GM23338 (cell line): ENCODE measurements around the gene PCGF3. TPM values are rescaled to one million over a fixed set of nuclear protein-coding genes. Genes with fewer than 3 reads are reported as not detected.

Experiments
- ATAC-seq: fragments of 200-7000 bp; cut with Tn5 transposase; 3 replicates; pipeline ENCODE4 v1.9.1; 2020
- DNase-seq: peaks from one replicate; pipeline ENCODE4 v3.0.0-alpha.2; 2015; ENCODE audit warnings: low spot score
- H2AFZ ChIP-seq: fragments of 200-600 bp; sonication (generic); 2 replicates; pipeline ENCODE4 v1.8.0; 2016; ENCODE audit warnings: antibody characterized with exemption, mild to moderate bottlenecking, moderate library complexity
- H3F3A ChIP-seq: fragments of 200-600 bp; sonication (generic); replicated peaks from 2 replicates; pipeline ENCODE4 v1.8.0; 2017; ENCODE audit warnings: antibody characterized with exemption, mixed run types, low read depth
- H3K27ac ChIP-seq: fragments of 200-600 bp; sonication (generic); 2 replicates; pipeline ENCODE4 v1.6.1; 2016; ENCODE audit warnings: low read depth
- H3K27me3 ChIP-seq: fragments of 200-600 bp; sonication (generic); 2 replicates; pipeline ENCODE4 v1.8.0; 2016; ENCODE audit warnings: mild to moderate bottlenecking, mixed run types, moderate library complexity; ENCODE audit not compliant: insufficient read depth
- H3K36me3 ChIP-seq: fragments of 200-600 bp; sonication (generic); 2 replicates; pipeline ENCODE4 v1.8.0; 2016; ENCODE audit warnings: mild to moderate bottlenecking; ENCODE audit not compliant: insufficient read depth
- H3K4me1 ChIP-seq: fragments of 200-600 bp; sonication (generic); 2 replicates; pipeline ENCODE4 v1.8.0; 2016; ENCODE audit warnings: mild to moderate bottlenecking, moderate library complexity; ENCODE audit not compliant: insufficient read depth
- H3K4me2 ChIP-seq: fragments of 200-600 bp; sonication (generic); 2 replicates; pipeline ENCODE4 v1.7.1; 2017; ENCODE audit warnings: mixed run types
- H3K4me3 ChIP-seq: fragments of 200-600 bp; sonication (generic); 2 replicates; pipeline ENCODE4 v1.6.1; 2016; ENCODE audit warnings: mixed run types
- H3K79me2 ChIP-seq: fragments of 200-600 bp; sonication (generic); replicated peaks from 2 replicates; pipeline ENCODE4 v1.8.0; 2017; ENCODE audit warnings: mild to moderate bottlenecking; ENCODE audit not compliant: insufficient read depth
- H3K9me2 ChIP-seq: fragments of 200-600 bp; sonication (generic); 2 replicates; pipeline ENCODE4 v1.8.0; 2017; ENCODE audit not compliant: insufficient read depth
- H4K20me1 ChIP-seq: fragments of 200-600 bp; sonication (generic); replicated peaks from 2 replicates; pipeline ENCODE4 v1.8.0; 2017; ENCODE audit warnings: mild to moderate bottlenecking; ENCODE audit not compliant: insufficient read depth
- H3K27ac Mint-ChIP-seq: 2 replicates; pipeline ENCODE4 v1.8.0; 2020; ENCODE audit warnings: inconsistent platforms, mild to moderate bottlenecking, moderate library complexity, mixed read lengths
- H3K27me3 Mint-ChIP-seq: 3 replicates; pipeline ENCODE4 v1.8.0; 2022; ENCODE audit warnings: low read depth, mild to moderate bottlenecking, moderate library complexity, mixed read lengths, inconsistent platforms; ENCODE audit not compliant: insufficient read depth, poor library complexity
- H3K36me3 Mint-ChIP-seq: 3 replicates; pipeline ENCODE4 v1.8.0; 2021; ENCODE audit warnings: low read depth, mild to moderate bottlenecking, inconsistent platforms, moderate library complexity, mixed read lengths
- H3K4me1 Mint-ChIP-seq: 3 replicates; pipeline ENCODE4 v1.8.0; 2020; ENCODE audit warnings: mild to moderate bottlenecking, inconsistent platforms, mixed read lengths
- H3K4me3 Mint-ChIP-seq: 3 replicates; pipeline ENCODE4 v1.8.0; 2021; ENCODE audit warnings: moderate library complexity, mild to moderate bottlenecking, inconsistent platforms, mixed read lengths
- H3K9me3 Mint-ChIP-seq: 3 replicates; pipeline ENCODE4 v1.8.0; 2020; ENCODE audit warnings: moderate library complexity, mild to moderate bottlenecking, inconsistent platforms, mixed read lengths
- CREB1 ChIP-seq: fragments of 250-450 bp; sonication (Bioruptor Pico); IDR thresholded peaks from 2 replicates; pipeline ENCODE4 v1.5.0; 2020; ENCODE audit warnings: low read depth, mild to moderate bottlenecking, moderate library complexity
- EZH2 ChIP-seq: fragments of 200-600 bp; sonication (generic); IDR thresholded peaks from one replicate; pipeline ENCODE4 v1.8.0; 2017; ENCODE audit warnings: antibody characterized with exemption, mild to moderate bottlenecking, low read depth; ENCODE audit not compliant: unreplicated experiment
- EZH2phosphoT487 ChIP-seq: fragments of 200-600 bp; sonication (generic); IDR thresholded peaks from one replicate; pipeline ENCODE4 v1.8.1; 2018; ENCODE audit warnings: antibody characterized with exemption; ENCODE audit not compliant: unreplicated experiment
- JUNB ChIP-seq: IDR thresholded peaks from one replicate; pipeline ENCODE4 v1.6.1; 2016; ENCODE audit warnings: antibody characterized with exemption; ENCODE audit not compliant: unreplicated experiment
- NANOG ChIP-seq: IDR thresholded peaks from 2 replicates; pipeline ENCODE4 v1.6.1; 2016; ENCODE audit warnings: antibody characterized with exemption, borderline replicate concordance
- REST ChIP-seq: IDR thresholded peaks from one replicate; pipeline ENCODE4 v1.6.1; 2018; ENCODE audit warnings: antibody characterized with exemption; ENCODE audit not compliant: unreplicated experiment
- STAT1 ChIP-seq: IDR thresholded peaks from one replicate; pipeline ENCODE4 v1.6.1; 2016; ENCODE audit warnings: antibody characterized with exemption; ENCODE audit not compliant: unreplicated experiment
- ZNF114 ChIP-seq: fragments of 250-450 bp; sonication (Bioruptor Pico); IDR thresholded peaks from 2 replicates; pipeline ENCODE4 v1.5.0; 2020; ENCODE audit warnings: mild to moderate bottlenecking, moderate library complexity
- ZNF331 ChIP-seq: fragments of 250-450 bp; sonication (Bioruptor Pico); IDR thresholded peaks from 2 replicates; pipeline ENCODE4 v1.5.0; 2020; ENCODE audit warnings: low read depth, mild to moderate bottlenecking, moderate library complexity
- polyA plus RNA-seq: library from polyadenylated mRNA; unstranded; fragments of >200 nt; fragmentation: Nextera tagmentation; extraction: Ambion mirVana; gene quantifications from 2 replicates; pipeline ENCODE4 v1.2.1, GENCODE V29; 2016
- total RNA-seq: library from RNA; depleted of rRNA; stranded (reverse); fragments of >200 nt; shearing (Covaris generic); gene quantifications from 2 replicates; pipeline ENCODE4 v1.2.3, GENCODE V29; 2014
- TF ChIP-seq, protein P1 (sequence below): fragments of 250-450 bp; sonication (Bioruptor Pico); IDR thresholded peaks from 2 replicates; pipeline ENCODE4 v1.5.0; 2020; ENCODE audit warnings: mild to moderate bottlenecking, moderate library complexity
- TF ChIP-seq, protein P2 (sequence below): IDR thresholded peaks from 2 replicates; pipeline ENCODE4 v1.6.1; 2016; ENCODE audit warnings: antibody characterized with exemption
- TF ChIP-seq, protein P3 (sequence below), 2 experiments: fragments of 200-600 bp in 1 of 2; sonication (generic) in 1 of 2; conservative IDR thresholded peaks; 2 replicates each; pipeline versions ENCODE4 v1.5.1 to v1.6.1; 2016 to 2017; ENCODE audit warnings: antibody characterized with exemption in 2 of 2, low read depth in 2 of 2, mild to moderate bottlenecking in 2 of 2, moderate library complexity in 1 of 2

PCGF3 gene
- total and polyA plus RNA-seq, 2 experiments from 2014 or later = 33.1 to 49.0 TPM

- Mint-ChIP-seq H3K27ac (no peak overlapping the region), H3K27me3 (peaks cover 18% of the 10 kb centered on the region), H3K4me3 (no peak overlapping the region; the same call in 2 of the 3 replicates), H3K36me3 (peaks cover 35% of the 10 kb centered on the region), H3K9me3 (no peaks in the 10 kb centered on the region; the same call in 2 of the 3 replicates), H3K4me1 (peaks cover 2% of the 10 kb centered on the region; the same call in 1 of the 3 replicates)
- peaks cover 78% of the 10 kb centered on the region for H3K79me2 ChIP-seq
- TF ChIP-seq EZH2 (no peak), NANOG (no peak), JUNB (no peak), REST (no peak), CREB1 (CRISPR knock-in tag) (no peak), ZNF331 (CRISPR knock-in tag) (no peak), EZH2phosphoT487 (no peak), STAT1 (no peak), ZNF114 (CRISPR knock-in tag) (no peak)
- TF ChIP-seq, protein P1, sequence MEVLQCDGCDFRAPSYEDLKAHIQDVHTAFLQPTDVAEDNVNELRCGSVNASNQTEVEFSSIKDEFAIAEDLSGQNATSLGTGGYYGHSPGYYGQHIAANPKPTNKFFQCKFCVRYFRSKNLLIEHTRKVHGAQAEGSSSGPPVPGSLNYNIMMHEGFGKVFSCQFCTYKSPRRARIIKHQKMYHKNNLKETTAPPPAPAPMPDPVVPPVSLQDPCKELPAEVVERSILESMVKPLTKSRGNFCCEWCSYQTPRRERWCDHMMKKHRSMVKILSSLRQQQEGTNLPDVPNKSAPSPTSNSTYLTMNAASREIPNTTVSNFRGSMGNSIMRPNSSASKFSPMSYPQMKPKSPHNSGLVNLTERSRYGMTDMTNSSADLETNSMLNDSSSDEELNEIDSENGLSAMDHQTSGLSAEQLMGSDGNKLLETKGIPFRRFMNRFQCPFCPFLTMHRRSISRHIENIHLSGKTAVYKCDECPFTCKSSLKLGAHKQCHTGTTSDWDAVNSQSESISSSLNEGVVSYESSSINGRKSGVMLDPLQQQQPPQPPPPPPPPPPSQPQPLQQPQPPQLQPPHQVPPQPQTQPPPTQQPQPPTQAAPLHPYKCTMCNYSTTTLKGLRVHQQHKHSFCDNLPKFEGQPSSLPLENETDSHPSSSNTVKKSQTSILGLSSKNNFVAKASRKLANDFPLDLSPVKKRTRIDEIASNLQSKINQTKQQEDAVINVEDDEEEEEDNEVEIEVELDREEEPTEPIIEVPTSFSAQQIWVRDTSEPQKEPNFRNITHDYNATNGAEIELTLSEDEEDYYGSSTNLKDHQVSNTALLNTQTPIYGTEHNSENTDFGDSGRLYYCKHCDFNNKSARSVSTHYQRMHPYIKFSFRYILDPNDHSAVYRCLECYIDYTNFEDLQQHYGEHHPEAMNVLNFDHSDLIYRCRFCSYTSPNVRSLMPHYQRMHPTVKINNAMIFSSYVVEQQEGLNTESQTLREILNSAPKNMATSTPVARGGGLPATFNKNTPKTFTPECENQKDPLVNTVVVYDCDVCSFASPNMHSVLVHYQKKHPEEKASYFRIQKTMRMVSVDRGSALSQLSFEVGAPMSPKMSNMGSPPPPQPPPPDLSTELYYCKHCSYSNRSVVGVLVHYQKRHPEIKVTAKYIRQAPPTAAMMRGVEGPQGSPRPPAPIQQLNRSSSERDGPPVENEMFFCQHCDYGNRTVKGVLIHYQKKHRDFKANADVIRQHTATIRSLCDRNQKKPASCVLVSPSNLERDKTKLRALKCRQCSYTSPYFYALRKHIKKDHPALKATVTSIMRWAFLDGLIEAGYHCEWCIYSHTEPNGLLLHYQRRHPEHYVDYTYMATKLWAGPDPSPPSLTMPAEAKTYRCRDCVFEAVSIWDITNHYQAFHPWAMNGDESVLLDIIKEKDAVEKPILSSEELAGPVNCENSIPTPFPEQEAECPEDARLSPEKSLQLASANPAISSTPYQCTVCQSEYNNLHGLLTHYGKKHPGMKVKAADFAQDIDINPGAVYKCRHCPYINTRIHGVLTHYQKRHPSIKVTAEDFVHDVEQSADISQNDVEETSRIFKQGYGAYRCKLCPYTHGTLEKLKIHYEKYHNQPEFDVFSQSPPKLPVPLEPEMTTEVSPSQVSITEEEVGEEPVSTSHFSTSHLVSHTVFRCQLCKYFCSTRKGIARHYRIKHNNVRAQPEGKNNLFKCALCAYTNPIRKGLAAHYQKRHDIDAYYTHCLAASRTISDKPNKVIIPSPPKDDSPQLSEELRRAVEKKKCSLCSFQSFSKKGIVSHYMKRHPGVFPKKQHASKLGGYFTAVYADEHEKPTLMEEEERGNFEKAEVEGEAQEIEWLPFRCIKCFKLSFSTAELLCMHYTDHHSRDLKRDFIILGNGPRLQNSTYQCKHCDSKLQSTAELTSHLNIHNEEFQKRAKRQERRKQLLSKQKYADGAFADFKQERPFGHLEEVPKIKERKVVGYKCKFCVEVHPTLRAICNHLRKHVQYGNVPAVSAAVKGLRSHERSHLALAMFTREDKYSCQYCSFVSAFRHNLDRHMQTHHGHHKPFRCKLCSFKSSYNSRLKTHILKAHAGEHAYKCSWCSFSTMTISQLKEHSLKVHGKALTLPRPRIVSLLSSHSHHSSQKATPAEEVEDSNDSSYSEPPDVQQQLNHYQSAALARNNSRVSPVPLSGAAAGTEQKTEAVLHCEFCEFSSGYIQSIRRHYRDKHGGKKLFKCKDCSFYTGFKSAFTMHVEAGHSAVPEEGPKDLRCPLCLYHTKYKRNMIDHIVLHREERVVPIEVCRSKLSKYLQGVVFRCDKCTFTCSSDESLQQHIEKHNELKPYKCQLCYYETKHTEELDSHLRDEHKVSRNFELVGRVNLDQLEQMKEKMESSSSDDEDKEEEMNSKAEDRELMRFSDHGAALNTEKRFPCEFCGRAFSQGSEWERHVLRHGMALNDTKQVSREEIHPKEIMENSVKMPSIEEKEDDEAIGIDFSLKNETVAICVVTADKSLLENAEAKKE (CRISPR knock-in tag) = no peak
- TF ChIP-seq, protein P2, sequence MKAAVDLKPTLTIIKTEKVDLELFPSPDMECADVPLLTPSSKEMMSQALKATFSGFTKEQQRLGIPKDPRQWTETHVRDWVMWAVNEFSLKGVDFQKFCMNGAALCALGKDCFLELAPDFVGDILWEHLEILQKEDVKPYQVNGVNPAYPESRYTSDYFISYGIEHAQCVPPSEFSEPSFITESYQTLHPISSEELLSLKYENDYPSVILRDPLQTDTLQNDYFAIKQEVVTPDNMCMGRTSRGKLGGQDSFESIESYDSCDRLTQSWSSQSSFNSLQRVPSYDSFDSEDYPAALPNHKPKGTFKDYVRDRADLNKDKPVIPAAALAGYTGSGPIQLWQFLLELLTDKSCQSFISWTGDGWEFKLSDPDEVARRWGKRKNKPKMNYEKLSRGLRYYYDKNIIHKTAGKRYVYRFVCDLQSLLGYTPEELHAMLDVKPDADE = no peak
- TF ChIP-seq, protein P3, sequence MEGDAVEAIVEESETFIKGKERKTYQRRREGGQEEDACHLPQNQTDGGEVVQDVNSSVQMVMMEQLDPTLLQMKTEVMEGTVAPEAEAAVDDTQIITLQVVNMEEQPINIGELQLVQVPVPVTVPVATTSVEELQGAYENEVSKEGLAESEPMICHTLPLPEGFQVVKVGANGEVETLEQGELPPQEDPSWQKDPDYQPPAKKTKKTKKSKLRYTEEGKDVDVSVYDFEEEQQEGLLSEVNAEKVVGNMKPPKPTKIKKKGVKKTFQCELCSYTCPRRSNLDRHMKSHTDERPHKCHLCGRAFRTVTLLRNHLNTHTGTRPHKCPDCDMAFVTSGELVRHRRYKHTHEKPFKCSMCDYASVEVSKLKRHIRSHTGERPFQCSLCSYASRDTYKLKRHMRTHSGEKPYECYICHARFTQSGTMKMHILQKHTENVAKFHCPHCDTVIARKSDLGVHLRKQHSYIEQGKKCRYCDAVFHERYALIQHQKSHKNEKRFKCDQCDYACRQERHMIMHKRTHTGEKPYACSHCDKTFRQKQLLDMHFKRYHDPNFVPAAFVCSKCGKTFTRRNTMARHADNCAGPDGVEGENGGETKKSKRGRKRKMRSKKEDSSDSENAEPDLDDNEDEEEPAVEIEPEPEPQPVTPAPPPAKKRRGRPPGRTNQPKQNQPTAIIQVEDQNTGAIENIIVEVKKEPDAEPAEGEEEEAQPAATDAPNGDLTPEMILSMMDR (conservative IDR thresholded peaks at IDR 0.05; ENCODE audit: low read depth in 2 of 2) = no peak
- H4K20me1 ChIP-seq = peaks cover 22% of the 10 kb centered on the region
- ATAC-seq = no peak
- no peak overlapping the region for H2AFZ ChIP-seq
- no peak for DNase-seq
- H3K27ac ChIP-seq = no peak overlapping the region
- no peak overlapping the region for H3K4me3 ChIP-seq
- H3K4me2 ChIP-seq = no peak overlapping the region
- H3K9me2 ChIP-seq = no peaks in the 10 kb centered on the region
- H3F3A ChIP-seq = peaks cover under 1% of the 10 kb centered on the region; the same call in 1 of the 2 replicates
- H3K4me1 ChIP-seq = no peaks in the 10 kb centered on the region
- H3K36me3 ChIP-seq = no peaks in the 10 kb centered on the region
- H3K27me3 ChIP-seq = no peaks in the 10 kb centered on the region
Observed at GRCh38 chr4:725391-726234, 20.0 kb downstream of the PCGF3 start.
